SU-DHL-6 (cell line): ENCODE measurements around the gene LRBA.

Experiments
- H2AFZ ChIP-seq: fragments of 200-600 bp; sonication (generic); 2 replicates; pipeline ENCODE4 v1.6.1; 2014; ENCODE audit warnings: low read depth, mild to moderate bottlenecking, moderate library complexity, mixed read lengths, antibody characterized with exemption, low read length; ENCODE audit not compliant: severe bottlenecking
- H3F3A ChIP-seq: fragments of 200-600 bp; shearing (Covaris generic); 2 replicates; pipeline ENCODE4 v1.6.0; 2016; ENCODE audit warnings: antibody characterized with exemption, mild to moderate bottlenecking; ENCODE audit not compliant: insufficient read depth
- H3K27ac ChIP-seq: fragments of 200-600 bp; sonication (generic); 2 replicates; pipeline ENCODE4 v1.5.1; 2016; ENCODE audit warnings: low read depth, mild to moderate bottlenecking, low read length, moderate library complexity, mixed read lengths
- H3K27me3 ChIP-seq: fragments of 200-600 bp; sonication (generic), shearing (Covaris generic); 2 replicates; pipeline ENCODE4 v1.6.0; 2014; ENCODE audit warnings: mild to moderate bottlenecking, low read length
- H3K36me3 ChIP-seq: fragments of 200-600 bp; sonication (generic); 2 replicates; pipeline ENCODE4 v1.6.1; 2014; ENCODE audit warnings: mild to moderate bottlenecking, low read length, mixed read lengths
- H3K4me2 ChIP-seq: fragments of 300-600, 200-600 bp; shearing (Covaris generic), sonication (generic); 2 replicates; pipeline ENCODE4 v1.6.0; 2014; ENCODE audit warnings: low read length, low read depth, mild to moderate bottlenecking; ENCODE audit not compliant: poor library complexity, severe bottlenecking
- H3K4me3 ChIP-seq: fragments of 200-600 bp; sonication (generic); 2 replicates; pipeline ENCODE4 v1.5.1; 2014; ENCODE audit warnings: antibody characterized with exemption, low read length, mild to moderate bottlenecking, mixed read lengths; ENCODE audit not compliant: insufficient read depth, poor library complexity, severe bottlenecking
- H3K79me2 ChIP-seq: fragments of 200-600 bp; sonication (generic); 2 replicates; pipeline ENCODE4 v1.6.1; 2014; ENCODE audit warnings: mild to moderate bottlenecking, low read length, moderate library complexity; ENCODE audit not compliant: insufficient read depth
- H3K9ac ChIP-seq: fragments of 200-600 bp; sonication (generic); 2 replicates; pipeline ENCODE4 v1.7.0; 2014; ENCODE audit warnings: mild to moderate bottlenecking, low read length
- H3K9me2 ChIP-seq: fragments of 200-600 bp; sonication (generic); replicated peaks from 2 replicates; pipeline ENCODE4 v1.6.1; 2014; ENCODE audit warnings: low read length; ENCODE audit not compliant: insufficient read depth
- H3K9me3 ChIP-seq: fragments of 200-600 bp; sonication (generic); 2 replicates; pipeline ENCODE4 v1.6.1; 2014; ENCODE audit warnings: low read length, mixed read lengths; ENCODE audit not compliant: insufficient read depth
- H4K20me1 ChIP-seq: fragments of 200-600 bp; sonication (generic); 2 replicates; pipeline ENCODE4 v1.6.1; 2014; ENCODE audit warnings: low read depth, mild to moderate bottlenecking, antibody characterized with exemption, low read length, moderate library complexity, mixed read lengths
- CTCF ChIP-seq: fragments of 200-600 bp; sonication (generic); IDR thresholded peaks from one replicate; pipeline ENCODE4 v1.5.1; 2017; ENCODE audit warnings: antibody characterized with exemption, mild to moderate bottlenecking, low read length, moderate library complexity; ENCODE audit not compliant: insufficient read depth, poor library complexity, severe bottlenecking
- EZH2phosphoT487 ChIP-seq: fragments of 200-600 bp; sonication (generic), shearing (Covaris generic); conservative IDR thresholded peaks from 2 replicates; pipeline ENCODE4 v1.6.1; 2018; ENCODE audit warnings: mild to moderate bottlenecking, antibody characterized with exemption, low read length, moderate library complexity, mixed read lengths

The LRBA gene

GRCh38 chr4:150215601-150216000, 799.5 kb downstream of the LRBA start:
- Histone ChIP-seq H3K4me2 (no peak overlapping the region), H3K4me3 (no peak overlapping the region), H2AFZ (no peak overlapping the region), H3K36me3 (no peaks in the 10 kb centered on the region), H3K9me2 (no peaks in the 10 kb centered on the region), H3K27me3 (no peaks in the 10 kb centered on the region), H3K79me2 (no peaks in the 10 kb centered on the region), H3K9me3 (no peaks in the 10 kb centered on the region), H3K27ac (no peak overlapping the region), H4K20me1 (no peaks in the 10 kb centered on the region), H3K9ac (no peak overlapping the region), H3F3A (no peaks in the 10 kb centered on the region)
- TF ChIP-seq CTCF (no peak), EZH2phosphoT487 (no peak)
